ENCODE data around the gene PLGRKT.

DNA sequence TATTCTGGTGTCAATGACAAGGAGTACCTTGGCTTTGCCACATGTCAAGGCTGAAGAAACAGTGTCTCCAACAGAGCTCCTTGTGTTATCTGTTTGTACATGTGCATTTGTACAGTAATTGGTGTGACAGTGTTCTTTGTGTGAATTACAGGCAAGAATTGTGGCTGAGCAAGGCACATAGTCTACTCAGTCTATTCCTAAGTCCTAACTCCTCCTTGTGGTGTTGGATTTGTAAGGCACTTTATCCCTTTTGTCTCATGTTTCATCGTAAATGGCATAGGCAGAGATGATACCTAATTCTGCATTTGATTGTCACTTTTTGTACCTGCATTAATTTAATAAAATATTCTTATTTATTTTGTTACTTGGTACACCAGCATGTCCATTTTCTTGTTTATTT is 32.4 kb upstream of the PLGRKT start:
- TF ChIP-seq POLR2AphosphoS5 (IDR thresholded peaks at IDR 0.05; ENCODE audit: low read depth, low read length) (no peak), SIN3A (IDR thresholded peaks at IDR 0.05; ENCODE audit: borderline replicate concordance, insufficient read depth, low read length) (no peak)
